CD4-positive, alpha-beta T cell treated with Interleukin-21 for 1 hour (primary cell): ENCODE results near the gene TBC1D19.
"Not testable (repeated sequence)": the region's sequence is repeated elsewhere in the genome, so short reads cannot be mapped to it uniquely, and the experiment has no call there.

ENCODE experiments used
- DNase-seq: peaks from one replicate; pipeline ENCODE4 v3.0.0-alpha.2; 2020

Gene TBC1D19

DNA sequence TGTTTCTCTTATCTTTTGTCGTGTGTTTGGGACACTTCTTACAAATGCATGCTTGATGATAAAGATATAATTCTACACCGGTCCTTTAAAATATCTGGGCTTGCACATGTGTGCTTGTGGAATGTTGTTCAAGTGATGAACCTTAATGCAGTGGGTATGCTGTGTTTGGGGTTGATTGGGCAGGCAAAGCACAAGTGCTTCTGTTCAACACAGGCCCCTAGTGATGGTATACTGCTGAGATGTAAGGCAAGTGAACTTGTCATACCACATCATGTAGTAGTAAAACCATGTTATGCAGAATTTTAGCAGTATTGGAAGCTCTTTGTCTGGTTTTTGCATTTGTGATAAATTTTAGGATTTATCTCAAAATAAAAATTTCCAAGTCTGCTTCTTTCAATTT, 23.9 kb downstream of the TBC1D19 start:
- DNase-seq = no peak

- peak; percentile 12 for DNase-seq
Observed at GRCh38 chr4:26609391-26609790, 25.5 kb downstream of the TBC1D19 start.

DNA sequence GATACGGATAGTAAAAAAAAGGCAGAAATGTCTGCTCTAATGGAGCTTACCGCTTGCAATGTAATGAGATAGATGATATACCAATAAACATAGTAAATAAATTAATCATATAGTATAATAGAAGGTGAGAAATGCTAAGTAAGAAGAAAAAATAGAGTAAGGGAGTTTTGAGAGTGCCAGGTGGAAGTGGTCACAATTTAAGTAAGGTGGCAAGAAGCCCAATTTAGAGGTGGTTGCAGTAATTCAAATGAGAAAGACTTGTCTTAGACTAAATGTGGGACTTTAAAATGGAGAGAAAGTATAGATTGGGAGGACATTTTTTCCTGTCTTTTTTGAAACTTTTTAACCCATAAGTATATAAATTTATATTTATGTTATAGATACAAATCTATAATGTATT, 26.0 kb downstream of the TBC1D19 start:
- peak; percentile 7 for DNase-seq

GRCh38 chr4:26611372-26611771, 27.5 kb downstream of the TBC1D19 start:
- no peak for DNase-seq

GRCh38 chr4:26611885-26612284, 28.0 kb downstream of the TBC1D19 start:
- DNase-seq = no peak

DNA sequence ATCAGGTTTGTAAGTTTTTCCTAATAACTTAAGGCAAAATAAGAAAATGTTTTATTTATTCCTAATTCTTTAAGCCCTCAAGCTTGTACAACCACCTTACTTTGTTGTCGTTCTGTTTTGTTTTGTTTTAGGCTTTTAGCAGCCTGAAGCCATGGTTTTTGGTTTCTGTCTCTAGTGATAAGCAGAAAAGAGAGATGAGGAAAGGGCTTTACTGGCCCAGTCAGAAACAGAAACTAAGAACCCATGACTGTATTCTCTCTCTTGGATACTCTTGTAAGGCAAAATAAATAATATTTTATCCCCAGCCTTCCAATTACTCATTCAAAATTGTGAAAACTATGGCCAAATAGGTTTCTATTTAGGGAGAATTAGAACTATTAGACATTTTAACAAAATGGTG, 29.4 kb downstream of the TBC1D19 start:
- peak; percentile 3 for DNase-seq

- DNase-seq = no peak
Observed at GRCh38 chr4:26613735-26614134, 29.9 kb downstream of the TBC1D19 start.

DNA sequence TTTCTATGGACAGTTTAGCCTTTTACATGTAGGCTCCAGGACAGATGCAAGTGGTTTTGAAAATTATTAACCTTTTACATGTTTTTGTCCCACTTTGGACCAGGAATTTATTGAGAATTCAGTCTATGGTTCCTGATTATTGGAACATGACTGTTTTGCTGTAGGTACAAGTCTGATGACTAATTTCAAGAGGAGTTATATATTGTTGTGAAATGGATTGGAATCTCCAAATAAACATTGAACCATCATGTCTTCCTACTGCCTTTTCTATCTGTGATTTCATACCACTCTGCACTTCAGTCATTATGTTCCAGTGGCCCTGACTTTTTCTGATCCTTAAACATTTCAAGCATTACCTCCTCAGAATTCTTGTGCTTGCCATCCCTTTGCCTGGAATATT, 35.9 kb downstream of the TBC1D19 start:
- no peak for DNase-seq

DNA sequence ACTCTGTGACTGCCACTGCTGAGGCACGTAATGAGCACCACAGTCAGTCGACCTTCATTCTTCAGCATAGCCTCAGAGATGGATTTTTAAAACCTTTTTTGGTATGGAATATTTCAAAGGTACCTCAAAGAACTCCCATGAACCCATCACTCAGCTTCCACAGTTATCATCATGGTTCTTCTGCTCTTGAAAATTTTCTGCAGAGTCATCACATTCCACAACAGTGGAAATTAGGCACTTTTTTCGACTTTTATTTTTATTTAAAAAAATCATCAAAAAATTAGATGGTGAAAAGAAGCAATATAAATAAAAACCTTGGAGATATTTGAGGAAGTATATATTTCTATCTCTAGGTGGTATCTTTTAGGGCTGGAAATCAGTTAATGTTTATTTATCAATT, 37.5 kb downstream of the TBC1D19 start:
- no peak for DNase-seq

DNA sequence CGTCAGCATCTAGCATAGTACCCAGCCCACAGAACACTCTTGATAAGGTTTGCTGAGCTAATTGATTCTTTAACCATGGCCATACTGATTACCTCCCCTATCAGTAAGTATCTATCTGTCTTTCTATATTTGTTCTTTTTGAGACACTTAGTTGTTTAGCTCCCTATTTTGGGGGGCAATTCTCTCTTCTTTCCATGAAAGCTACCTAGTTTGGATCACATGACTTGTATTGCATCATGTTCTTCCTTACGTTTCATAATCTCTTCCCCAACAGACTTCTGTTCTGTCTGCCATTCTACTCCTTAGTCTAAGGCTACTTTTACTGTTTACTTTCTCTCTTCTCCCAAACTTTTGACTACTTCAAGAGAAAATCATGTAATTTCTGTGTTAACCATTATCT, 39.0 kb downstream of the TBC1D19 start:
- DNase-seq = no peak

- not testable (repeated sequence) for DNase-seq
Observed at GRCh38 chr4:26626658-26627057, 42.8 kb downstream of the TBC1D19 start.

GRCh38 chr4:26632916-26633315, 49.0 kb downstream of the TBC1D19 start:
- no peak for DNase-seq

DNA sequence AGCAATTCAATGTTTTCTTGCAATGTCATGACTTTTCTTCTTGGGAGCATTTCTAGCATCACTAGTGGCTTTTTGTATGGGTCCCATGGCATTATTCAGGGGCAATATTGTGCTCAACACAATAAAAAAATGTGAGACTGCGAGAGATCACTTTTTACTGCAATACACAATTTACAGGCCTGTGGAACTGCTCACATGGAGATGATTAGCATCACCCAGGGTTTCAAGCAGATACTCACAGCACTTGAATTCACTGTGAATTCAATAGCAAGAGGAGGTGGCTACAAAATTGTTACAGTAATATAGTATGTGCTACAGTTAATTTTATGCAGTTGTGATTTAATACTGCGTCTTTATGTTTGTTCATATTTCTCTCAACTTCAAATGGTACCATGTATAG, 50.4 kb downstream of the TBC1D19 start:
- DNase-seq = no peak

GRCh38 chr4:26636458-26636857, 52.6 kb downstream of the TBC1D19 start:
- DNase-seq = no peak

- not testable (repeated sequence) for DNase-seq
Observed at GRCh38 chr4:26640639-26641038, 56.8 kb downstream of the TBC1D19 start.

GRCh38 chr4:26647523-26648224, 63.8 kb downstream of the TBC1D19 start:
- DNase-seq = no peak

DNA sequence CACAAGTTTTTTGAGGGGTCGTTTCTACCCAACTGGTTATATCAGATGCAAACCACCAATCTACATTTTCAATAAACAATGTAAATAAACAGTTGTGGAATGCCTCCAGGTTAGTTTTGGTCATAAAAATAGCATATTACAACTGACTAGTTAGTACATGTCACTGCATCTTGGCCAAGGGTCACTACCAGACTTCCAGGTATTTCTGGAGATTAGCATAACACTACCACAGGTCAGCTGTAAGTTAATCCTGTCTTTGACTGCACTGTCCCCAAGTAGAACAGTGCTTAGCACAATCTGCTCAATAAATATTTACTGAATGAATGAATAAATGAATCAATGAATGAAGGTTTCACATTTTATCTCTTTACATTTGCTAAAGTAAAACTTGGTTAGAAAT, 64.4 kb downstream of the TBC1D19 start:
- DNase-seq = no peak

- no peak for DNase-seq
Observed at GRCh38 chr4:26660261-26660660, 76.4 kb downstream of the TBC1D19 start.

DNA sequence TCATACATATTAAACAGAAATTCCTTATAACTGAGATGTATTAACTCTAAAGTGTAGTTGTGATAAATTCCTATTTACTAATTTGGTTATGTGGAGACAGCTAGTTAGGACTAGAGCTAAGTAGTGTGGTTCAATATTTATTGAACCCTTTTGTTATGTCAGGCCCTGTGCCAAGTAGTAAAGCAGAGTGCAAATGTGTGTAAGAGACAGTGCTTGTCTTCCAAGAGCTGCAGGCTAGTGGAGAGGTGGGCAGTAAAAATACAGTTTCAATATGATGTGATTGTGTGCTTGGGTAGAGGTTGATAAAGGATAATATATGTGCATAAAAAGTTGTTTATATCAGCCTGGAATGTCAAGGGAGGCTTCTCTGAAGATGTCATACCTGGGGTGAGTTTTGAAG, 80.0 kb downstream of the TBC1D19 start:
- DNase-seq = no peak

DNA sequence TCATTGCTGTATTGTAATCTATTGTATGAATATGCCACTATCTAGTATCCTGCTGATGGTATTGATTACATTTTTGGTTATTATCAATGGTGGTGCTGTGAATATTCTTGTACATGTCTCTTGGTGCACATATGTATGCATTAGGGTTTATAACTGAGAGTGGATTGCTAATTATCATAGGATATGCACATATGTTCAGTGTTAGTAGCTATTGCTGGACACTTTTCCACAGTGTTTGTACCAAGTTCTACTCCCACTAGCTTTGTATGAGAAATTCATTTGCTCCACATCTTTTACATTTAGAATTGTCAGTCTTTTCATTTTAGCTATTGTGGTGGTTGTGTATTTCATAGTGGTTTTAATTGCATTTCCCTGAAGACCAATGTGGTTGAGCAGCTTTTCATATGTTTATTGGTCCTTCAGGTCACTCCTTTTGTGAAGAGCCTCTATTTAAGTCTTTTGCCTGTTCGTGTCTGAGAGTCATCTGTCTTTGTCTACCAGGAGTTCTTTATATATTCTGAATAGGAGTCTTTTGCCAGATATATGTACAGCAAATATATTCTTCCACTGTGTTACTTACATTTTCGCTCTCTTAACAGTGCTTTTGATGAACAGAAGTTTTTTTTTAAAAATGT, 87.1 kb downstream of the TBC1D19 start:
- no peak for DNase-seq

DNA sequence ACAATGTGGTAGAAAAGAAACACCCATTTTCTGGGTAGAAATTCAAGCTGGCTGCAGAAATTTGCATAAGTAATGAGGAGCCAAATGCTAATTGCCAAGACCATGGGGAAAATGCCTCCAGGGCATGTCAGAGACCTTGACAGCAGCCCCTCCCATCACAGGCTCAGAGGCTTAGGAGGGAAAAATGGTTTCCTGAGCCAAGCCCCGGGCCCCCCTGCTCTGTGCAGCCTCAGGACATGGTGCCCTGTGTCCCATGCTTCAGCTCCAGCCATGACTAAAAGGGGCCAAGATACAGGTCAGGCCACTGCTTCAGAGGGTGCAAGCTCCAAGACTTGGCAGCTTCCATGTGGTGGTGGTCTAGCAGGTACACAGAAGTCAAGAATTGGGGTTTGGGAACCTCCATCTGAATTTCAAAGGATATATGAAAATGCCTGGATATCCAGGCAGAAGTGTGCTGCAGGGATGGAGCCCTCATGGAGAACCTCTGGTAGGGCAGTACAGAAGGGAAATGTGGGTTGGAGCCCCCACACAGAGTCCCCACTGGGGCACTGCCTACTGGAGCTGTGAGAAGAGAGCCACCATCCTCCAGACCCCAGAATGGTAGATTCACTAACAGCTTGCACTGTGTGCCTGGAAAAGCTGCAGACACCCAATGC, 95.3 kb downstream of the TBC1D19 start:
- DNase-seq = not testable (repeated sequence)

GRCh38 chr4:26682436-26682835, 98.6 kb downstream of the TBC1D19 start:
- no peak for DNase-seq

GRCh38 chr4:26685250-26685649, 101.4 kb downstream of the TBC1D19 start:
- DNase-seq = no peak

GRCh38 chr4:26687728-26688127, 103.8 kb downstream of the TBC1D19 start:
- DNase-seq = no peak
